HepG2 (cell line): ENCODE data around the gene CYP27A1. TPM values are rescaled to one million over a fixed set of nuclear protein-coding genes. Genes with fewer than 3 reads are reported as not detected.

Source experiments
- CHCHD3 ChIP-seq: sonication (generic); formaldehyde crosslinking; IDR thresholded peaks from 2 replicates; pipeline ENCODE4 v1.8.0; 2022; ENCODE audit warnings: mild to moderate bottlenecking, missing genetic modification reagents, moderate library complexity
- GFI1 ChIP-seq: sonication (generic); formaldehyde crosslinking; IDR thresholded peaks from 2 replicates; pipeline ENCODE4 v1.5.0; 2020; ENCODE audit warnings: missing genetic modification reagents, mild to moderate bottlenecking, borderline replicate concordance
- HDAC2 ChIP-seq: sonication (generic); formaldehyde crosslinking; IDR thresholded peaks from 2 replicates; pipeline ENCODE4 v1.4.0; 2020; ENCODE audit warnings: missing genetic modification reagents
- ISL2 ChIP-seq: sonication (generic); formaldehyde crosslinking; IDR thresholded peaks from 2 replicates; pipeline ENCODE4 v1.5.0; 2020; ENCODE audit warnings: missing genetic modification reagents
- ISX ChIP-seq: sonication (generic); formaldehyde crosslinking; conservative IDR thresholded peaks from 2 replicates; pipeline ENCODE4 v1.5.0; 2020; ENCODE audit warnings: missing genetic modification reagents
- LCORL ChIP-seq, 2 experiments: fragments of 450-650 bp in 1 of 2; sonication (generic) in 1 of 2; formaldehyde crosslinking in 1 of 2; IDR thresholded peaks; 2 replicates each; pipeline versions ENCODE4 v1.5.0 to v1.6.1; 2017 to 2020; ENCODE audit warnings: antibody characterized with exemption in 1 of 2, missing genetic modification reagents in 1 of 2
- MAZ ChIP-seq, 2 experiments: sonication (generic) in 1 of 2; formaldehyde crosslinking in 1 of 2; IDR thresholded peaks; 2 replicates each; pipeline versions ENCODE4 v1.5.0 to v1.6.1; 2012 to 2020; ENCODE audit warnings: low read depth in 2 of 2, mild to moderate bottlenecking in 2 of 2, borderline replicate concordance in 1 of 2, improper control_type of control experiment in 1 of 2, low read length in 1 of 2, missing genetic modification reagents in 1 of 2, moderate library complexity in 1 of 2
- MED1 ChIP-seq: sonication (generic); formaldehyde crosslinking; IDR thresholded peaks from 2 replicates; pipeline ENCODE4 v1.4.0; 2020; ENCODE audit warnings: missing genetic modification reagents
- NFKB2 ChIP-seq: sonication (generic); formaldehyde crosslinking; IDR thresholded peaks from 2 replicates; pipeline ENCODE4 v1.4.0; 2020; ENCODE audit warnings: missing genetic modification reagents, borderline replicate concordance
- PATZ1 ChIP-seq: sonication (generic); formaldehyde crosslinking; IDR thresholded peaks from 2 replicates; pipeline ENCODE4 v1.4.0; 2020; ENCODE audit warnings: missing genetic modification reagents
- SMC3 ChIP-seq: IDR thresholded peaks from 2 replicates; pipeline ENCODE4 v1.6.1; 2011; ENCODE audit warnings: low read length, improper control_type of control experiment
- SPEN ChIP-seq: sonication (generic); formaldehyde crosslinking; IDR thresholded peaks from 2 replicates; pipeline ENCODE4 v1.5.1; 2020; ENCODE audit warnings: low read depth, mild to moderate bottlenecking, missing genetic modification reagents
- ZBED4 ChIP-seq: sonication (generic); formaldehyde crosslinking; IDR thresholded peaks from 2 replicates; pipeline ENCODE4 v1.4.0; 2020; ENCODE audit warnings: missing genetic modification reagents, borderline replicate concordance
- ZFP91 ChIP-seq: sonication (generic); formaldehyde crosslinking; IDR thresholded peaks from 2 replicates; pipeline ENCODE4 v1.9.0; 2022; ENCODE audit warnings: missing genetic modification reagents, mild to moderate bottlenecking, borderline replicate concordance
- ZNF232 ChIP-seq: sonication (generic); formaldehyde crosslinking; IDR thresholded peaks from 2 replicates; pipeline ENCODE4 v1.4.0; 2020; ENCODE audit warnings: missing genetic modification reagents, borderline replicate concordance
- ZNF607 ChIP-seq: sonication (generic); formaldehyde crosslinking; IDR thresholded peaks from 2 replicates; pipeline ENCODE4 v1.5.1; 2020; ENCODE audit warnings: missing genetic modification reagents, mild to moderate bottlenecking, borderline replicate concordance
- ZNF883 ChIP-seq: sonication (generic); formaldehyde crosslinking; IDR thresholded peaks from 2 replicates; pipeline ENCODE4 v1.5.1; 2020; ENCODE audit warnings: mild to moderate bottlenecking, missing genetic modification reagents; ENCODE audit errors: not compliant biosample characterization
- polyA plus RNA-seq, 8 experiments: library from polyadenylated mRNA; depleted of rRNA in 3 of 8; stranded (reverse) in 7 of 8; unstranded in 1 of 8; fragments of >200 nt; fragmentation: Illumina TruSeq in 4 of 8; extraction: Trizol in 4 of 8; gene quantifications; 2 replicates each; pipeline versions ENCODE4 v1.2.1 to v1.2.3, GENCODE V29; 2011 to 2016; ENCODE audit warnings: low read depth in 4 of 8, missing spikeins in 1 of 8, mixed read lengths in 1 of 8; ENCODE audit not compliant: insufficient read depth in 1 of 8
- total RNA-seq, 5 experiments: library from RNA; depleted of rRNA; stranded (reverse); fragments of >200 nt; fragmentation: Illumina TruSeq; extraction: Trizol; gene quantifications; 2 replicates each; pipeline ENCODE4 v1.2.3, GENCODE V29; 2016; ENCODE audit warnings: low read depth in 1 of 5

The CYP27A1 gene
- total and polyA plus RNA-seq, 2 of the 13 experiments (the other 11 are each of a cell fraction or from before 2014, with no cell fraction given), result 157 to 266 TPM

GRCh38 chr2:218852911-218853667, 71.1 kb downstream of the CYP27A1 start (continued):
- TF ChIP-seq ZFP91 (CRISPR knock-in tag) (0 out of 2 replicates have a peak, but pooled peaks have one; percentile 22), SPEN (CRISPR knock-in tag) (no peak), MAZ (IDR thresholded peaks at IDR 0.05; ENCODE audit: borderline replicate concordance, low read depth, low read length) (no peak), MAZ (CRISPR knock-in tag; IDR thresholded peaks at IDR 0.05; ENCODE audit: low read depth) (0 out of 2 replicates have a peak, but pooled peaks have one; percentile 31), HDAC2 (CRISPR knock-in tag) (peak; percentile 21; the same call in 1 of the 2 replicates), SMC3 (peak; percentile 73), ZNF607 (CRISPR knock-in tag) (0 out of 2 replicates have a peak, but pooled peaks have one; percentile 51), NFKB2 (CRISPR knock-in tag) (peak; percentile 28; the same call in 1 of the 2 replicates), ZBED4 (CRISPR knock-in tag) (0 out of 2 replicates have a peak, but pooled peaks have one; percentile 48), ZNF883 (CRISPR knock-in tag) (peak; percentile 45), MED1 (CRISPR knock-in tag) (0 out of 2 replicates have a peak, but pooled peaks have one; percentile 19), LCORL (IDR thresholded peaks at IDR 0.05) (no peak), LCORL (CRISPR knock-in tag; IDR thresholded peaks at IDR 0.05) (0 out of 2 replicates have a peak, but pooled peaks have one; percentile 30), GFI1 (no peak), PATZ1 (CRISPR knock-in tag) (peak; percentile 47; the same call in 1 of the 2 replicates), CHCHD3 (CRISPR knock-in tag) (no peak), ISX (CRISPR knock-in tag) (no peak), ZNF232 (CRISPR knock-in tag) (0 out of 2 replicates have a peak, but pooled peaks have one; percentile 62), ISL2 (CRISPR knock-in tag) (0 out of 2 replicates have a peak, but pooled peaks have one; percentile 19)
